Measurements from ENCODE around the gene CSNK2A1. TPM values are rescaled to one million over a fixed set of nuclear protein-coding genes. Genes with fewer than 3 reads are reported as not detected.

CSNK2A1 gene
- total and polyA plus RNA-seq, 2 donors (not counting 3 experiments of a cell fraction or from before 2014, with no cell fraction given), result 68.4 to 142 TPM

DNA sequence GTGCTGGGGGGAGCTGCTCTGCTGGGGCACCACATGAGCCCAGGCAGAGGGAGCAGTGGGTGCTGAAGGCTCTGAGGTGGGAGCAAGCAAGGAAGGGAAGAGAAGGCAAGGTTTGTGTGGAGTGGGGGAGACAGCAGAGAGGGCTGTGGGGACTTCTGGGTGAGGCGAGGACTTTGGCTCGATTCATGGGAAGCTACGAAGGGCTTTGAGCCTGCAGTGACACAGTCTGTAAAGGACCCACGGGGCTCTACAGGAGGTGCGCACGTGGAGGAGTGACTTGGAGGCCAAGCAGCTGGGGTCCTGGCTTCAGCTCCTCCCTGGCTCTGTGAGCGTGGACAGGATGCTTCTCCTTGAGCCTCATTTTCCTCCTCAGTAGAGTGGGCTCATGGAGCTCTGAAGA, 29.1 kb upstream of the CSNK2A1 start:
- intact Hi-C loops (cut with micrococcal nuclease) (no loop called here), dilution Hi-C loops (cut with MboI; ENCODE audit: extremely low pct_ligation_motif_present, low sequenced_read_pairs) (no loop called here)
- Histone ChIP-seq H3K27me3 (ENCODE audit: control insufficient read depth in 2 of 2, insufficient read depth in 2 of 2, low read length in 2 of 2) (peaks cover 0 to under 1% of the 10 kb centered on the region in 2 experiments), H3K4me1 (ENCODE audit: control insufficient read depth, extremely low read depth, insufficient read depth, low read length) (peaks cover 52% of the 10 kb centered on the region), H4K20me1 (replicated peaks; ENCODE audit: control insufficient read depth, extremely low read depth, insufficient read depth, low read length) (no peaks in the 10 kb centered on the region), H3K79me2 (ENCODE audit: control insufficient read depth, insufficient read depth, low read length) (no peaks in the 10 kb centered on the region), H3K27ac (ENCODE audit: insufficient read depth, low read depth, low read length) (no peak overlapping the region), H2AFZ (ENCODE audit: low read depth, low read length) (no peak overlapping the region), H3K9ac (replicated peaks; ENCODE audit: extremely low read depth, insufficient read depth, low read length) (no peak overlapping the region), H3K9me3 (replicated peaks; ENCODE audit: control insufficient read depth, insufficient read depth, low read length) (no peaks in the 10 kb centered on the region), H3K36me3 (ENCODE audit: control insufficient read depth in 2 of 2, extremely low read depth in 1 of 2, insufficient read depth in 2 of 2, low read length in 2 of 2) (no peaks in the 10 kb centered on the region), H3K4me3 (replicated peaks in 1 of 3; ENCODE audit: insufficient read depth in 1 of 3, low read depth in 1 of 3, low read length in 3 of 3) (no peak overlapping the region), H3K9me1 (replicated peaks; ENCODE audit: control insufficient read depth, extremely low read depth, insufficient read depth, low read length) (no peaks in the 10 kb centered on the region), H3K4me2 (ENCODE audit: insufficient read depth, low read length) (no peak overlapping the region)
- no TSS peak for BruUV-seq (replicated peaks)
- ChIA-PET POLR2A (no interaction called here), CTCF (interaction anchor here (0.9 to 8.5 kb wide), 6 partner anchors 10 to 166 kb away, joined by 3 to 93 read pairs (median 8); no protein-coding TSS in a partner anchor)
- FAIRE-seq (no peak), DNase-seq (ENCODE audit: low read depth, low spot score) (no peak)
- no peak for TF ChIP-seq JUN (IDR thresholded peaks at IDR 0.05; ENCODE audit: borderline replicate concordance, insufficient read depth, insufficient read length, low read depth)

DNA sequence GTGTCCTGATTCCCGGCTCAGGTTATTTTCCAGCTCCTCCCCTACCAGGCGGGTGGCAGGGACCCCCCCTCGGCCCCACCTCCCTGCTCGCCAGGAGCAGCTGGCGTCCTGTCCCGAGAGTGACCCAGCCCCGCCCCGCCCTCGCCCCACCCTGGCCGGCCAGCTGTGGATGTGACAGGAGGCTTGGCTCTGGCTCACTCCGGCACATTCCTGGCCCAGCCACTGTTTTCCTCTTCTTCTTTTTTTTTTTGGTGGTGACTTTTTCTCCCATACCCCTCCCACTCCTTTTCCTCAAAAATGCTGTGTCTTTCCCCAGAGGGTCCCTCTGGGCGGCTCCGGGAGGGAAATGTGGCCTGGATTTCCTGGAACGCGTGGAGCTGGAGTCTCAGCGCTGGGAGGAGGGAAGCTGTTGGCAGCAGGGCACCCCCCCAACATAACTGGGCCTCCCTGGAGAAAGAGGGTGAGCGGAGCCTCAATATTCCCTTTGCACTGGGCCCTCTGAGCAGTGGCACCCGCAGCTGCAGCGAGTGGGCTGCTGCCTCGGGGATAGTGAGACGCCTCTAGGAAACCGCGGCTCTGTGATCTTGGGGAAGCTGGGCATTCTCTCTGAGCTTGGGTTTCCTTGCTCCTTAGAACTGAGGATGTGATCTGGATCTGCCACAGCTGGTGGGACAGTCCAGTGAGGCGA, 28.3 kb upstream of the CSNK2A1 start:
- H3K4me1 ChIP-seq (ENCODE audit: control insufficient read depth, extremely low read depth, insufficient read depth, low read length), result peaks cover 45% of the 10 kb centered on the region
- no peak for TF ChIP-seq MYC (IDR thresholded peaks at IDR 0.05; ENCODE audit: low read depth, low read length)
- BruUV-seq (replicated peaks), result no TSS peak
- H3K27me3 ChIP-seq (ENCODE audit: control insufficient read depth in 2 of 2, insufficient read depth in 2 of 2, low read length in 2 of 2), result peaks cover 0 to 5% of the 10 kb centered on the region in 2 experiments
- intact Hi-C loops (cut with micrococcal nuclease) (no loop called here), dilution Hi-C loops (cut with MboI; ENCODE audit: extremely low pct_ligation_motif_present, low sequenced_read_pairs) (no loop called here)
- H3K4me3 ChIP-seq (replicated peaks in 1 of 3; ENCODE audit: insufficient read depth in 1 of 3, low read depth in 1 of 3, low read length in 3 of 3), result no peak overlapping the region
- no peaks in the 10 kb centered on the region for H3K79me2 ChIP-seq (ENCODE audit: control insufficient read depth, insufficient read depth, low read length)
- peak overlapping the region; percentile 44 for H3K4me2 ChIP-seq (ENCODE audit: insufficient read depth, low read length)
- FAIRE-seq (peak; percentile 60), DNase-seq (ENCODE audit: low read depth, low spot score) (no peak)
- POLR2A ChIA-PET, result interaction anchor here (0.7 kb wide), 1 partner anchor 74 kb away, joined by 3 read pairs; no protein-coding TSS in a partner anchor
- no peaks in the 10 kb centered on the region for H3K9me1 ChIP-seq (replicated peaks; ENCODE audit: control insufficient read depth, extremely low read depth, insufficient read depth, low read length)
- no peaks in the 10 kb centered on the region for H3K9me3 ChIP-seq (replicated peaks; ENCODE audit: control insufficient read depth, insufficient read depth, low read length)
- CTCF ChIA-PET, result interaction anchor here (1.4 to 8.5 kb wide), 7 partner anchors 9 to 167 kb away, joined by 3 to 93 read pairs (median 9); no protein-coding TSS in a partner anchor
- peak overlapping the region; percentile 11 for H3K27ac ChIP-seq (ENCODE audit: insufficient read depth, low read depth, low read length)
- peak overlapping the region; percentile 42 for H2AFZ ChIP-seq (ENCODE audit: low read depth, low read length)
- no peaks in the 10 kb centered on the region for H4K20me1 ChIP-seq (replicated peaks; ENCODE audit: control insufficient read depth, extremely low read depth, insufficient read depth, low read length)
- H3K9ac ChIP-seq (replicated peaks; ENCODE audit: extremely low read depth, insufficient read depth, low read length), result peak overlapping the region; percentile 11
- H3K36me3 ChIP-seq (ENCODE audit: control insufficient read depth in 2 of 2, extremely low read depth in 1 of 2, insufficient read depth in 2 of 2, low read length in 2 of 2), result no peaks in the 10 kb centered on the region

Measured in endothelial cell of umbilical vein (primary cell).